ENCODE data around the gene ZNF579.
"Not testable (repeated sequence)": the region's sequence is repeated elsewhere in the genome, so short reads cannot be mapped to it uniquely, and the experiment has no call there.

Gene ZNF579

DNA sequence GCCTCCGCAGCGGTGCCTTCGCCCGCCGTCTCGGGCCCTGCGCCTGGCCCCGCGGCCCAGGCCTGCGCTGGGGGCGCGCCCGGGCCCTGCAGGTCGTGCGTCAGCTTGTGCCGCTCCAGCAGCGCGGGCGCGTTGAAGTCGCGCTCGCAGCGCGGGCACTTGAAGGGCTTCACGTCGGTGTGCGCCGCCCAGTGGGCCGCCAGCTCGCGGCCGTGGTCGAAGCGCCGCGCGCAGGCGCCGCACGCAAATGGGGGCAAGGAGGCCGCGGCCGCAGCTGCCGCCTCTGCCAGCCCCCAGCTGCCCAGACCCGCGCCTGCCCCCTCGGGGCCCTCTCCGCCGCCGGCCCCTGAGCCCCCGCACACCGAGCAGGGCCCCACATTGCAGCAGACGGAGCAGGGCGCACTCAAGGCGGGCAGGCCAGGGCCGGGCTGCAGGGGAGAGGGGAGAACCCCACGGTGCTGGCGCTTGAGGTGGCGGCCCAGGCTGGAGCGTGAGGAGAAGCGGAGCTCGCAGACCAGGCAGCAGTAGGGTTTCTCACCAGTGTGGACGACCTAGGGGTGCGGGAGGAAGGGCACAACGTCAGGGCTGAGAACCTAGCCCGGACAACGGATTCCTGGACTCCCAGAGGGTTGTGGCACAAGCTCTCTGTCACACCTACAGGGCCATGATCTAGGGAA is 12.6 kb upstream of the ZNF579 start:
- DNase-seq (ENCODE audit: low read depth): no peak

- no peak for DNase-seq (ENCODE audit: low read depth)
These were observed 11.9 kb upstream of the ZNF579 start for GRCh38 chr19:55592391-55593090.

DNA sequence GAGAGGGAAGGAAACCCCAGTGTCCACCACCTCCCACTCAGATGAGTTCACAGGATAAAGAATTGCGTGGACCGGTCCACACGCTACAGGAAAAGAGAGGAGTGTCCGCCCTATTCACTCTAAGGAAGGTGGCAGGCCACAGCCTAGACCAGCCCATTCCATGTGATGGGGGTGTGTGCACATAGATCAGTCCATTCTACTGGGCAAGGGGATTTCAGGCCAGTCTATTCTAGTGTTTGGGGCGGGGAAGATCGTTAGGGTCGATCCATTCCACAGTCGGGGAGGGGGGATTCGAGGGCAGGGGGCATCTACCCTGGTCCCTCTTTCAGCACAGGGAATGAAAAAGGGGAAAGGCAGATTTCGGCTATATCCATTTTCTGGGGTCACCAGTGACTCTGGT is 10.9 kb upstream of the ZNF579 start:
- no peak for DNase-seq (ENCODE audit: low read depth)

- DNase-seq (ENCODE audit: low read depth): no peak
These were observed 10.0 kb upstream of the ZNF579 start for GRCh38 chr19:55590617-55591016.

DNA sequence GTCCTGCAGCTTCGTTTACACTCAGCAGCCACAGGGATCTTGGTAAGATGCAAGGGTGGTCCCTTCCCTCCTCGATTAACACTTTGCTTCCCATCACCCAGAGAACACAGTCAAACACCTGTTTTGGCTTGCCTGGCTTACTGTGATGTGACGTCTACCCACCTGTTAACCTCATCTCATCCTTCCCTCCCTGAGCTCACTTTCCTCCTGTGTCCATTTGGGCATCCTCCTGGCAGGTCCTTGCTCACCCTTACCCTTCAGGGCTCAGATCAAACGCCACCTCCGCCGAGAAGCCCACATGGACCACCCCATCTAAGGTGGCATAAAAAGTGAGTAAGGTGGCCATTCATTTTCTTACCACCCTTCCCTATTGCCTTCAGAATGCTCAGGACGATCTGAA is 9.5 kb upstream of the ZNF579 start:
- no peak for DNase-seq (ENCODE audit: low read depth)

DNA sequence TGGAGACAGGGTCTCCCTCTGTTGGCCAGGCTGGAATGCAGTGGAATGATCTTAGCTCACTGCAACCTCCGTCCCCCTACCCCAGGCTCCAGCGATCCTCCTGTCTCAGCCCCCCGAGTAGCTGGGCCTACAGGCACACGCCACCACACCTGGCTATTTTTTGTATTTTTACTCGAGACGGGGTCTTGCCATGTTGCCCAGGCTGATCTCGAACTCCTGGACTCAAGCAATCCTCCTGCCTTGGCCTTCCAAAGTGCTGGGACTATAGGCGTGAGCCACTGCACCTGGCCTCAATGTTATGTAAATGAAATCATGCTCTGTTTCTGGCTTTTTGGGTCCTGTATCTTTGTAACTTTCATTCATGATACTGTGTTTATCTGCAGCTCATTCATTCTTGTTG is 8.1 kb upstream of the ZNF579 start:
- no peak for DNase-seq (ENCODE audit: low read depth)

DNA sequence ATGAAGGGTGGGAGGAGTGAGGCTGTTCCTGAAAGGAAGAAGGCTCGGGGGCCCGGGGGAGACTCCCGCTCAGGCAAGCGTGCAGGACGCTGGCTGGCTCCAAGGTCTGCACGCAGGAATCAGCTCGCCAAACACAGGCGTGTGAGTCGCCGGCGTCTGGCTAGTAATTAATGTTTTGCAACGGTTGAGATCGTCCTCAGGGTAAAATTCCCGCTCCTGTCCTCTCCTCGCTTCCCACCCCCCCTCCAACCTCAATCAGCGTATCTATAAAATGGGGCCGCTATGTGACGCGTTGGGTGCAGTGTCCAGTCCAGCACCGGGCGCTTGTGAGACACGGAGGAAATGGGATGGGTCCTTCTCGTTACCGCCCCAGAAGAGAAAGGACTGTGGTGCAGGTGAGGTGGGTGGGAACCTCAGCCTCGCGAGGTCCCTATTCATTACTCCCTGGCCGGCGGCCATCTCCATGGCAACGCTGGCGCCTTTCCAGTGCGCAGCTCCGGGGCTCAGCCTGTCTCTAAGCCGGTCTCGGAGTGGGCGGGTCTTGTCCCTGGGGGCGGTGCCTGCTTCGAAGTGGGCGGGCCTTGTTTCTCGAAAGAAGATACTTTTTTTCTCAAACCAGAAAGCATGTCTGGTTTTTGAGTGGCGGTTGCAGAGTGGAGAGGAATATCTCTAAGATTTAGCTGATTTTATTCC is 6.5 kb upstream of the ZNF579 start:
- DNase-seq (ENCODE audit: low read depth): peak; percentile 82

DNA sequence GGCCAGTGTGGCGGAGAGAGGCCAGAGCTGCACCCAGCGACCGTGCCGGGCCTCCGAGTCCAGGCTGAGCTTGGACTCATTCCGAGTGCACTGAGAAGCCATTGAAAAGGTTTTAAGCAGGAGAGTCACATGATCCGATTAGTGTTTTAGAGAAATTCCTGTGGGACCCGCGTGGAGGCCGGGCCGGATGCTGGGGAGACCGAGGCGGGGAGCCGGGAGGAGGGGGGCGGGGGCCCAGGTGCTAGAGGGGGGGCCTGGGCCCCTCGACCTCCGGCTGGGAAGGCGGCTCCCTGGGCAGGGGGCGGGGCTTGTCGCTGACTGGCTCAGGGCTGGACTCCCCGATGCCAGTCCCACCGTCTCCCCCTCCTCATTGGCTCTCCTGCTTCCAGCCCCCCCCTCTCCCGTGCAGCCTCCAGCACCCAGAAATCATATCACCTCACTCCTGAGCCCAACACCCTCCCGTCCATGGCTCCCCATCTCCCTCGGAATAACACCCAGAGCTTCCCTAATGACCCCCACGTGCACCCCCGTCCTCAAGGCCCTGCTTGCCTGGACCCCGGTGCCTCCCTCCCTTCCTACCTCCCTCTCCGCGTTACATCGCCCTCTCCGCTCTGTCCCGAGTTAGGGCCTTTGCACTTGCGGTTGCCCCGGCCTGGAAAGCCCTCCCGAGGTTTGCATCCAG is 5.2 kb upstream of the ZNF579 start:
- DNase-seq (ENCODE audit: low read depth): peak; percentile 30

DNA sequence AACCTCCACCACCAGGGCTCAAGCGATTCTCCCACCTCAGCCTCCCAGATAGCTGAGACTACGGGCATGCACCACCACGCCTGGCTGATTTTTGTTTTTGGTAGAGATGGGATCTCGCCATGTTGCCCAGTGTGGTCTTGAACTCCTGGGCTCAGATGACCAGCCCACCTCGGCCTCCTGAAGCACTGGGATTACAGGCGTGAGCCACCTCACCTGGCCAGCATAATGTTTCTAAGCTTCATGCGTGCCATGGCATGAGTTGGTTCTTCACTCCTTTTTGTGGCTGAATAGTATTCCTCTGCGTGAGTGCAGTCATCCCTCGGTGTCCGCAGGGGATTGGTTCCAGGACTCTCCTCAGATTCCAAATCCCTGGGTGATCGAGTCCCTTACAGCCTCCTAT is 4.2 kb upstream of the ZNF579 start:
- DNase-seq (ENCODE audit: low read depth): no peak

GRCh38 chr19:55583897-55584296 is 3.2 kb upstream of the ZNF579 start:
- not testable (repeated sequence) for DNase-seq (ENCODE audit: low read depth)

- DNase-seq (ENCODE audit: low read depth): not testable (repeated sequence)
These were observed 1.6 kb upstream of the ZNF579 start for GRCh38 chr19:55582284-55582683.

GRCh38 chr19:55581823-55582223 is 1.2 kb upstream of the ZNF579 start:
- DNase-seq (ENCODE audit: low read depth): no peak

- no peak for DNase-seq (ENCODE audit: low read depth)
These were observed 636 bp upstream of the ZNF579 start for GRCh38 chr19:55581145-55581822.

GRCh38 chr19:55579766-55580621 is 654 bp downstream of the ZNF579 start:
- DNase-seq (ENCODE audit: low read depth): no peak

DNA sequence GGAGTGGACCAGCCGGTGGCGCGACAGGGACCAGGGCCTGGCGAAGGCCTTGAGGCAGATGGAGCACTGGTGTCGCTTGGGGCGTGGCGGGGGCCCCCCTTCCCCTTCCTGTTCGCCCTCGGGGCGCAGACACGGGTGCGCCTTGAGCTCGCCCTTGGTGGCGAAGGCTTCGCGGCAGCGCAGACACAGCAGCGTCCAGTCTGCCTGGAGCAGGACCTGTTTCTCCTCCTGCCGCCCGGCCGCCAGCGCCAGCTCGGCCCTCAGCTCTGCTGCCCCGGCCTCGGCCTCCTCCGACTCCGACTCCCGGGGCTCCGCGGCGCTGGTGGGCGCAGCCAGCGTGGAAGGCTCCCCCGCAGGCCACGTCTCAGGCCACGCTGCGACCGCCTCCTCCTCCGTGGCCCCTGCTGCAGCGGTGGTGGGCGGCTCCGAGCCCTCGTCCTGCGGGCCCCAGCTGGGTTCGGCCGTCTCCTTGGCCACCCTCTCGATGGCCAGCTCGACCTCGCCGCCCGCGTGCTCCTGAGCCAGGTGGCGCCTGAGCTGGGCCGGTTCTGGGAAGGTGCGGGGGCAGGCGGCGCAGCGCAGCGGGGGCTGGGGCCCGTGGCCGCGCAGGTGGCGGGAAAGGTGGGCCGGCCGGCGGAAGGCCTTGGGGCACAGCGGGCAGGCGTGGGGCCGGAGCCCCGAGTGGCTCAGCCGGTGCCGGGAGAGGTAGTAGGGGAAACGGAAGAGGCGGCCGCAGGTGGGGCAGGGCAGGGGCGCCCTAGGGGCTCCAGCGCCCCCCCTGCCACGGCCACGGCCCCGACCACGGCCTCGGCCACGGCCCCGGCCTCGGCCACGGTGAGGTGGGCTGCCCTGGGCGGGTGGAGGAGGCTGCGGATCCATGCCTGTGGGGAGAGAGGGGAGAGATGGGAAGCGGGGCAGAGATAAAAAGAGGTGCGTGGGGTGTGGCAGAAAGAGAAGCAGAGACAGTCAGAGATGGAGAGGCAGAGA is 1.6 kb downstream of the ZNF579 start:
- no peak for DNase-seq (ENCODE audit: low read depth)

- DNase-seq (ENCODE audit: low read depth): no peak
These were observed 2.5 kb downstream of the ZNF579 start for GRCh38 chr19:55578031-55578760.

DNA sequence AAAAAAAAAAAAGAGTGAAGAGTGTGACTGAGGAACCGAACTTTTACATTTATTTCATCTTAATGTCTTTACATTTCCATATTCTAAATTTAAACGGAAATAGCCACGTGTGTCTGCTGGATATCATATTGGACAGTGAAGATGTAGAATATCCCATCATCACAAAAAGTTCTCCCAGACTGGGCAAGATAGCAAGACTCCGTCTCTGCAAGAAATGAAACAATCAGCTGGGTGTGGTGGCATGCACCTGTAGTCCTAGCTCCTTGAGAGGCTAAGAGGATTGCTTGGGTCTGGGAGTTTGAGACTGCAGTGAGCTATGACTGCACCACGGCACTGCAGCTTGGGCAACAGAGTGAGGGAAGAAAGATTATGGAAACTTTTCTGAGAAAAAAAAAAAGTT is 3.9 kb downstream of the ZNF579 start:
- no peak for DNase-seq (ENCODE audit: low read depth)

DNA sequence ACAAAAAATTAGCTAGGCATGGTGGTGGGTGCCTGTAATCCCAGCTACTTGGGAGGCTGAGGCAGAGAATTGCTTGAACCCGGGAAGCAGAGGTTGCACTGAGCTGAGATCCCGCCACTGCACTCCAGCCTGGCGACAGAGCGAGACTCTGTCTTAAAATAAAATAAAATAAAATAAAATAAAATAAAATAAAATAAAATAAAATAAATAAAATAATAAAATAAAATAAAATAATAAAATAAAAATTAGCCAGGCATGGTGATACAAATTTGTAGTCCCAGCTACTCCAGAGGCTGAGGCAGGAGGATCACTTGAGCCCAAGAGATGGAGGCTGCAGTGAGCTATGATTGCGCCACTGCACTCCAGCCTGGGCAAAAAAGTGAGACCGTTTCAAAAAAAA is 6.7 kb downstream of the ZNF579 start:
- not testable (repeated sequence) for DNase-seq (ENCODE audit: low read depth)

DNA sequence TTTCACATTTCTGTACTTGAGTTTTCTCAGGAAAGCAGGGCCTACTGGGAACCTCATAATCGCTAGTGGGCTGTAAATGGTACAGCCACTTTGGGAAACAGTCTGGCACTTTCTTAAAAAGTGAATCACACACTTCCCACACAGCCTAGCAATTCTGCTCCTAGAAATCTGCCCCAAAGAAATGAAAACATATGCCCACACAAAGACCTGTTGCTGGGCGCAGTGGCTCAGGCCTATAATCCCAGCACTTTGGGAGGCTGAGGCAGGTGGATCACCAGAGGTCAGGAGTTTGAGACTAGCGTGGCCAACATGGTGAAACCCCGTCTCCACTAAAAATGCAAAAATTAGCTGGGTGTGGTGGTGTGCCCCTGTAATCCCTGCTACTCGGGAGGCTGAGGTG is 11.2 kb downstream of the ZNF579 start:
- not testable (repeated sequence) for DNase-seq (ENCODE audit: low read depth)

Measured in stromal cell of bone marrow (primary cell).